IPS DF 6.9 (cell line): ENCODE data around the gene SLC6A13.

ENCODE experiments used
- DNase-seq: peaks from one replicate; pipeline ENCODE4 v3.0.0-alpha.2; 2013; ENCODE audit warnings: low read depth, low spot score
- H3K27ac ChIP-seq: one replicate; pipeline ENCODE4 v1.5.1; 2013; ENCODE audit warnings: low read length, control low read depth
- H3K27me3 ChIP-seq: 2 replicates; pipeline ENCODE4 v1.6.1; 2013; ENCODE audit warnings: mild to moderate bottlenecking, low read length; ENCODE audit not compliant: control insufficient read depth, insufficient read depth
- H3K36me3 ChIP-seq: 2 replicates; pipeline ENCODE4 v1.6.1; 2013; ENCODE audit warnings: low read length; ENCODE audit not compliant: control insufficient read depth, insufficient read depth
- H3K4me1 ChIP-seq: 2 replicates; pipeline ENCODE4 v1.6.1; 2013; ENCODE audit warnings: low read length; ENCODE audit not compliant: control insufficient read depth, insufficient read depth
- H3K4me3 ChIP-seq: 2 replicates; pipeline ENCODE4 v1.5.1; 2013; ENCODE audit warnings: mild to moderate bottlenecking, low read length
- H3K9me3 ChIP-seq: 2 replicates; pipeline ENCODE4 v1.6.1; 2013; ENCODE audit warnings: low read length, inconsistent platforms; ENCODE audit not compliant: control insufficient read depth, insufficient read depth
- WGBS: extraction: QIAGEN DNeasy Blood & Tissue Kit; methylation state at CpG from one replicate; pipeline ENCODE4 v1.1.7; 2013; ENCODE audit warnings: mixed read lengths, missing lambda C conversion rate; ENCODE audit not compliant: insufficient read length, insufficient coverage; 5-methylcytosine and 5-hydroxymethylcytosine counted together

Gene SLC6A13

GRCh38 chr12:253116-253831 is 9.4 kb downstream of the SLC6A13 start:
- WGBS = no CpG with 5 or more reads among the region's 12 CpGs
- H3K4me3 ChIP-seq = no peak overlapping the region
- no peaks in the 10 kb centered on the region for H3K9me3 ChIP-seq
- H3K27ac ChIP-seq = no peak overlapping the region
- no peaks in the 10 kb centered on the region for H3K4me1 ChIP-seq
- no peaks in the 10 kb centered on the region for H3K27me3 ChIP-seq
- DNase-seq = no peak
- H3K36me3 ChIP-seq = no peaks in the 10 kb centered on the region

GRCh38 chr12:252636-253035 is 10.0 kb downstream of the SLC6A13 start:
- Histone ChIP-seq H3K4me1 (no peaks in the 10 kb centered on the region), H3K36me3 (no peaks in the 10 kb centered on the region), H3K4me3 (no peak overlapping the region), H3K9me3 (no peaks in the 10 kb centered on the region), H3K27ac (no peak overlapping the region), H3K27me3 (no peaks in the 10 kb centered on the region)
- WGBS = no CpG with 5 or more reads among the region's 5 CpGs
- no peak for DNase-seq

- H3K4me1 ChIP-seq = no peaks in the 10 kb centered on the region
- H3K4me3 ChIP-seq = no peak overlapping the region
- DNase-seq = no peak
- no peak overlapping the region for H3K27ac ChIP-seq
- H3K36me3 ChIP-seq = no peaks in the 10 kb centered on the region
- no peaks in the 10 kb centered on the region for H3K27me3 ChIP-seq
- no peaks in the 10 kb centered on the region for H3K9me3 ChIP-seq
- no CpG with 5 or more reads among the region's 3 CpGs for WGBS
These were observed 15.4 kb downstream of the SLC6A13 start for GRCh38 chr12:247271-247670.

DNA sequence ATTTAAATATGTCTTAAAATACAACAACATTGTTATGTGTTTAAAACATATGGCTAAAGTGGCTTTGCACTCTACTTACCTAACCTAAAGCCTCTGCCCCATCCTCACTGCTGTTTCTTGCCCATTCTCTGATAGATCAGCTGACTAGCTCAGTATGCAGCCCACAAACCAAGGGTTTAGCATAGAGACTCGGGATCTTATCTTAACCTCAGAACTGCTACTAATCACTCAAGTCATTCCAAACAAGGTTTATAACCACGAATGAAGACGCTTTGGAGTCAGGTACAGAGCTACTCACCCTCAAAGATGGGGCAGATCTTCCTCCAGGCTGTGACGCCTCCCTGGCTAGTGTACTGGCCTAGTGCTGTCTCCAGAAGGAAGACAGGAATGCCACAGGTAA is 19.3 kb downstream of the SLC6A13 start:
- H3K4me1 ChIP-seq = no peaks in the 10 kb centered on the region
- no peaks in the 10 kb centered on the region for H3K9me3 ChIP-seq
- no peaks in the 10 kb centered on the region for H3K36me3 ChIP-seq
- H3K27me3 ChIP-seq = no peaks in the 10 kb centered on the region
- no peak overlapping the region for H3K27ac ChIP-seq
- no CpG with 5 or more reads among the region's 4 CpGs for WGBS
- DNase-seq = no peak
- no peak overlapping the region for H3K4me3 ChIP-seq

GRCh38 chr12:242496-242895 is 20.1 kb downstream of the SLC6A13 start:
- Histone ChIP-seq H3K4me3 (no peak overlapping the region), H3K36me3 (no peaks in the 10 kb centered on the region), H3K9me3 (no peaks in the 10 kb centered on the region), H3K27me3 (no peaks in the 10 kb centered on the region), H3K4me1 (no peaks in the 10 kb centered on the region), H3K27ac (no peak overlapping the region)
- WGBS = no CpG with 5 or more reads among the region's 15 CpGs
- DNase-seq = no peak

GRCh38 chr12:241266-241665 is 21.4 kb downstream of the SLC6A13 start:
- no CpG with 5 or more reads among the region's 9 CpGs for WGBS
- no peak for DNase-seq
- no peaks in the 10 kb centered on the region for H3K27me3 ChIP-seq

DNA sequence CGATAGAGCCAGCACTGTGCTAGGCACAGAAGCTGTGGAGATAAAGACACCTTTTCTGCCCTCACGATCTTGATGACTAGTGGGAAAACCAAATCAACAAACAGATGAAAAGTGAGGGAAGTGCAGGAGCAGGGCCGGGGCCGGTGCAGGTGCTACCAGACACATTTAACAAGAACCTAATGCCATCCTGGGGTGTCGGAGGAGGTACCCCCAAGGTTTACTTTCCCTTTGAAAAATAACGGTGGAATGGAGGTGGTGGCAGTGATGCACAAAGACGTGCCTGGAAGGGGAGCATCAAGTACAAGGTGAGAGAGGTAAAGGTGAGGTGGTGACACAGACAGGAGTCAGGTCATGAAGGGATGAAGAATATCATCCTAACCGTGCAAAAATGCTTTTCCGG is 22.1 kb downstream of the SLC6A13 start:
- no peak for DNase-seq
- Histone ChIP-seq H3K4me1 (no peaks in the 10 kb centered on the region), H3K4me3 (no peak overlapping the region), H3K9me3 (no peaks in the 10 kb centered on the region; the same call in 1 of the 2 replicates), H3K36me3 (no peaks in the 10 kb centered on the region), H3K27me3 (no peaks in the 10 kb centered on the region), H3K27ac (no peak overlapping the region)
- no CpG with 5 or more reads among the region's 9 CpGs for WGBS

More at GRCh38 chr12:241266-241665, 21.4 kb downstream of the SLC6A13 start:
- no peak overlapping the region for H3K27ac ChIP-seq
- no peak overlapping the region for H3K4me3 ChIP-seq
- no peaks in the 10 kb centered on the region for H3K36me3 ChIP-seq
- no peaks in the 10 kb centered on the region for H3K4me1 ChIP-seq
- no peaks in the 10 kb centered on the region; the same call in 1 of the 2 replicates for H3K9me3 ChIP-seq

DNA sequence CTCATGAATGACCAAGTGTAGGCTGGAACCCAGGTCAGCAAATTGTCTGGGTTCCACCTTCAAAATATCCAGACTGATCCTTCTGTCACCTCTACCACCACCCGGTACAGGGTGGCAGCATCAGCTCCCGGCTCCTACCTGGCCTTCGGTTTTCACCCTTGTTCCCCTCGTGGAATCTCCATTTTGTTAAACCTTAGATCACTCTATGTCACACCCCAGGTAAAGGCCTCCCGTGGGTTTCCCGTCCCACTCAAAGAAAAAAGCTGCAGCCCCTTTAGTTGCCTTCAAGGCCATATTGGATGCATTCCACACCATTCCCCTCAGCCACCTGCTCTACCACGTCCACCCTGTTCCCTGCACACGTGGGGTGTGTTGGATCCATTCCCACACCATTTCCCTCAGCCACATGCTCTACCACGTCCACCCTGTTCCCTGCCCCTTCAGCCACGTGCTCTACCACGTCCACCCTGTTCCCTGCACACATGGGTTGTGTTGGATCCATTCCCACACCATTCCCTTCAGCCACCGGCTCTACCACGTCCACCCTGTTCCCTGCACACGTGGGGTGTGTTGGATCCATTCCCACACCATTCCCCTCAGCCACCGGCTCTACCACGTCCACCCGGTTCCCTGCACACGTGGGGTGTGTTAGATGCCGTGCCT is 23.8 kb downstream of the SLC6A13 start:
- H3K27ac ChIP-seq = no peak overlapping the region
- no peak overlapping the region for H3K4me3 ChIP-seq
- no CpG with 5 or more reads among the region's 19 CpGs for WGBS
- no peaks in the 10 kb centered on the region for H3K4me1 ChIP-seq
- H3K27me3 ChIP-seq = no peaks in the 10 kb centered on the region
- no peaks in the 10 kb centered on the region for H3K36me3 ChIP-seq
- H3K9me3 ChIP-seq = no peaks in the 10 kb centered on the region; the same call in 1 of the 2 replicates
- DNase-seq = no peak

DNA sequence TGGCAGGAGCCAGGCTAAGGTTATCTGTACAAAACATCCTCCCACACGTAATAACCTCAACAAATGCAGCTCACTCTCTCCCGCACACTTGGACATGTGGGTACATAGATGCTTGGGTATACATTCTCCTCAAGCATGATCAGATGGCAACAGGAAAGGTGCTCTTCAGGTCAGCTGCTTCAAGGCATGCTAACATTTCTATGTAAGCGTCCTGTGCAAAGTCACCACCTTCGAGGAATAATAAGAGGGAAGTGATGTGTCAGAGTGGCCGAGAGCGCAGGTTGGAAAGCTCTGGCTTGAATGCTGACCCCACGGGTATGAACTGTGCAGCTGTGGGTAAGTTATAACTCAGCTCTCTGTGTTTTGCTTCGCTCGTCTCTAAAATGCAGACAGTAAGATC is 24.5 kb downstream of the SLC6A13 start:
- DNase-seq = no peak
- H3K4me3 ChIP-seq = no peak overlapping the region
- no CpG with 5 or more reads among the region's 9 CpGs for WGBS

GRCh38 chr12:237026-237815 is 25.4 kb downstream of the SLC6A13 start:
- no peak overlapping the region for H3K4me3 ChIP-seq
- no peaks in the 10 kb centered on the region for H3K4me1 ChIP-seq
- H3K36me3 ChIP-seq = no peaks in the 10 kb centered on the region
- no CpG with 5 or more reads among the region's 13 CpGs for WGBS
- H3K27me3 ChIP-seq = no peaks in the 10 kb centered on the region
- H3K27ac ChIP-seq = no peak overlapping the region
- H3K9me3 ChIP-seq = no peaks in the 10 kb centered on the region; the same call in 1 of the 2 replicates
- DNase-seq = no peak

More for the DNA sequence above, 24.5 kb downstream of the SLC6A13 start:
- no peaks in the 10 kb centered on the region for H3K4me1 ChIP-seq
- H3K27me3 ChIP-seq = no peaks in the 10 kb centered on the region
- no peaks in the 10 kb centered on the region; the same call in 1 of the 2 replicates for H3K9me3 ChIP-seq
- H3K36me3 ChIP-seq = no peaks in the 10 kb centered on the region
- no peak overlapping the region for H3K27ac ChIP-seq
